Tibial nerve (tissue), 4 donors: ENCODE data around the gene GOLGA7B. TPM values are rescaled to one million over a fixed set of nuclear protein-coding genes. Genes with fewer than 3 reads are reported as not detected.

Experiments used
- DNase-seq, 2 donors: peaks; one replicate each; pipeline ENCODE4 v3.0.0-alpha.2; 2019; ENCODE audit warnings: low spot score in 2 of 2
- H3K27ac ChIP-seq, 4 donors: fragments of 200-600 bp; sonication (generic) in 3 of 4; one replicate each; pipeline ENCODE4 v1.5.1; 2017 to 2019; ENCODE audit warnings: mild to moderate bottlenecking in 1 of 4
- H3K27me3 ChIP-seq, 2 donors: fragments of 200-600 bp; sonication (generic) in 1 of 2; one replicate each; pipeline versions ENCODE4 v1.5.1 to v1.6.0; 2017 to 2019
- H3K36me3 ChIP-seq, 3 donors: fragments of 200-600 bp; sonication (generic); one replicate each; pipeline ENCODE4 v1.5.1; 2018 to 2019
- H3K4me1 ChIP-seq, 4 donors: fragments of 200-600 bp; sonication (generic) in 3 of 4; one replicate each; pipeline ENCODE4 v1.5.1; 2017 to 2019
- H3K4me3 ChIP-seq, 4 donors: fragments of 200-600 bp; sonication (generic) in 3 of 4; one replicate each; pipeline ENCODE4 v1.5.1; 2017 to 2019; ENCODE audit warnings: mild to moderate bottlenecking in 1 of 4, moderate library complexity in 1 of 4
- H3K9me3 ChIP-seq, 4 donors: fragments of 200-600 bp; sonication (generic) in 3 of 4; one replicate each; pipeline ENCODE4 v1.5.1; 2017 to 2019
- CTCF ChIP-seq, 5 experiments: fragments of 200-600 bp in 3 of 5; fragments of 450-650 bp in 2 of 5; sonication (generic) in 3 of 5; IDR thresholded peaks; one replicate each; pipeline ENCODE4 v1.5.1; 2016 to 2019; ENCODE audit warnings: antibody characterized with exemption in 5 of 5, mild to moderate bottlenecking in 3 of 5, moderate library complexity in 2 of 5
- EP300 ChIP-seq, 2 donors: sonication (generic); formaldehyde crosslinking; IDR thresholded peaks; one replicate each; pipeline ENCODE4 v1.6.1; 2017; ENCODE audit warnings: antibody characterized with exemption in 2 of 2, mild to moderate bottlenecking in 1 of 2
- POLR2A ChIP-seq, 2 donors: fragments of 450-650 bp; IDR thresholded peaks; one replicate each; pipeline ENCODE4 v1.6.1; 2017; ENCODE audit warnings: antibody characterized with exemption in 2 of 2, mild to moderate bottlenecking in 2 of 2, moderate library complexity in 2 of 2
- WGBS, 2 donors: methylation state at CpG; one replicate each; pipeline ENCODE4 v1.1.5; 2018; 5-methylcytosine and 5-hydroxymethylcytosine counted together
- total RNA-seq, 4 donors: library from RNA; depleted of rRNA; stranded (reverse); fragments of >200 nt; gene quantifications; one replicate each; pipeline ENCODE4 v1.1.0, GENCODE V29; 2016

Gene GOLGA7B
- total RNA-seq, 4 donors from 2014 or later = 0.90 to 6.3 (median 4.8) TPM

GRCh38 chr10:97914171-97914836 lies 64.7 kb downstream of the GOLGA7B start:
- Histone ChIP-seq H3K27me3 (no peaks in the 10 kb centered on the region), H3K4me1 (peaks cover 0 to 36% (median 5%) of the 10 kb centered on the region in 4 donors), H3K9me3 (no peaks in the 10 kb centered on the region), H3K27ac (no peak overlapping the region), H3K36me3 (no peaks in the 10 kb centered on the region), H3K4me3 (no peak overlapping the region)
- no peak for TF ChIP-seq POLR2A (IDR thresholded peaks at IDR 0.05)
- TF ChIP-seq CTCF (IDR thresholded peaks at IDR 0.05) = no peak
- no peak for TF ChIP-seq EP300 (IDR thresholded peaks at IDR 0.05)
- 28 to 43% methylated on average over 6 to 7 of the region's 10 CpGs for WGBS, 2 donors
- no peak for DNase-seq

- peaks cover 0 to 36% (median 5%) of the 10 kb centered on the region in 4 donors for H3K4me1 ChIP-seq
- H3K9me3 ChIP-seq = no peaks in the 10 kb centered on the region
- TF ChIP-seq POLR2A (IDR thresholded peaks at IDR 0.05) = no peak
- peak; percentile 79 to 91 (median 90) for TF ChIP-seq CTCF (IDR thresholded peaks at IDR 0.05)
- TF ChIP-seq EP300 (IDR thresholded peaks at IDR 0.05) = no peak
- H3K27ac ChIP-seq = no peak overlapping the region
- H3K36me3 ChIP-seq = no peaks in the 10 kb centered on the region
- 0 to 5% methylated on average over 2 to 10 of the region's 11 CpGs for WGBS, 2 donors
- peak; percentile 48 to 51 for DNase-seq
- H3K4me3 ChIP-seq = no peak overlapping the region
- H3K27me3 ChIP-seq = no peaks in the 10 kb centered on the region
Measured at GRCh38 chr10:97914837-97915211, 65.2 kb downstream of the GOLGA7B start.

- H3K4me3 ChIP-seq = no peak overlapping the region
- WGBS, 2 donors = 65 to 67% methylated on average over 16 to 21 of the region's 21 CpGs
Measured at GRCh38 chr10:97915346-97916131, 65.9 kb downstream of the GOLGA7B start.

GRCh38 chr10:97916586-97916985 lies 66.9 kb downstream of the GOLGA7B start:
- Histone ChIP-seq H3K9me3 (no peaks in the 10 kb centered on the region), H3K36me3 (no peaks in the 10 kb centered on the region), H3K27me3 (no peaks in the 10 kb centered on the region), H3K27ac (peak overlapping the region in 3 of 4 donors; percentile 9 to 72 (median 47)), H3K4me3 (no peak overlapping the region), H3K4me1 (peaks cover 0 to 39% (median 5%) of the 10 kb centered on the region in 4 donors)
- WGBS, 2 donors = 28% methylated on average over 4 of the region's 4 CpGs
- DNase-seq = peak in 1 of 2 donors; percentile 44
- TF ChIP-seq EP300 (IDR thresholded peaks at IDR 0.05) (peak in 1 of 2 donors; percentile 64), CTCF (IDR thresholded peaks at IDR 0.05) (no peak)

More at GRCh38 chr10:97915346-97916131, 65.9 kb downstream of the GOLGA7B start:
- TF ChIP-seq CTCF (IDR thresholded peaks at IDR 0.05) (no peak), POLR2A (IDR thresholded peaks at IDR 0.05) (no peak), EP300 (IDR thresholded peaks at IDR 0.05) (no peak)
- Histone ChIP-seq H3K9me3 (no peaks in the 10 kb centered on the region), H3K27me3 (no peaks in the 10 kb centered on the region), H3K36me3 (no peaks in the 10 kb centered on the region), H3K4me1 (peaks cover 0 to 36% (median 5%) of the 10 kb centered on the region in 4 donors), H3K27ac (peak overlapping the region in 2 of 4 donors; percentile 37 to 72)
- no peak for DNase-seq

GRCh38 chr10:97919012-97919411 lies 69.4 kb downstream of the GOLGA7B start:
- WGBS, 2 donors = 76 to 79% methylated on average over 3 of the region's 3 CpGs
- DNase-seq = no peak
- no peaks in the 10 kb centered on the region for H3K27me3 ChIP-seq
- H3K4me3 ChIP-seq = no peak overlapping the region
- no peak overlapping the region for H3K27ac ChIP-seq
- H3K9me3 ChIP-seq = no peaks in the 10 kb centered on the region
- H3K4me1 ChIP-seq = peaks cover 0 to 43% (median 5%) of the 10 kb centered on the region in 4 donors
- TF ChIP-seq CTCF (IDR thresholded peaks at IDR 0.05) (no peak), POLR2A (IDR thresholded peaks at IDR 0.05) (no peak), EP300 (IDR thresholded peaks at IDR 0.05) (no peak)
- no peaks in the 10 kb centered on the region for H3K36me3 ChIP-seq
